Fibroblast of skin of scalp (primary cell): ENCODE measurements around the gene PIMREG.
"Not testable (repeated sequence)": the region's sequence is repeated elsewhere in the genome, so short reads cannot be mapped to it uniquely, and the experiment has no call there.

Source experiments
- DNase-seq: peaks from one replicate; pipeline ENCODE4 v3.0.0-alpha.2; 2013

PIMREG gene

GRCh38 chr17:6479622-6480302 is 35.5 kb downstream of the PIMREG start:
- DNase-seq: no peak

GRCh38 chr17:6480303-6480675 is 36.0 kb downstream of the PIMREG start:
- no peak for DNase-seq

GRCh38 chr17:6482105-6482455 is 37.8 kb downstream of the PIMREG start:
- DNase-seq: no peak

DNA sequence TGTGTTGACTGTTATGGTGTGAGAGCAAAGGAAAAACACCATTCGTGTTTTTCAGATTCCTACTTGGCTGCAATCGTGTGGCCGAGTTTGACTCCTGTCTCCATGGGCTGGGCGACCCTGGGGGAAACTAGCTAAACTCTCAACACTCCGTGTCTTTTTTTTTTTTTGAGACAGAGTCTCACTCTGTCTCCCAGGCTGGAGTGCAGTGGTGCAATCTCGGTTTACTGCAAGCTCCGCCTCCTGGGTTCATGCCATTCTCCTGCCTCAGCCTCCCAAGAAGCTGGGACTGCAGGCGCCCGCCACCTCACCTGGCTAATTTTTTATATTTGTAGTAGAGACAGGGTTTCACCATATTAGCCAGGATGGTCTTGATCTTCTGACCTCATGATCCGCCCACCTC is 38.5 kb downstream of the PIMREG start:
- not testable (repeated sequence) for DNase-seq

DNA sequence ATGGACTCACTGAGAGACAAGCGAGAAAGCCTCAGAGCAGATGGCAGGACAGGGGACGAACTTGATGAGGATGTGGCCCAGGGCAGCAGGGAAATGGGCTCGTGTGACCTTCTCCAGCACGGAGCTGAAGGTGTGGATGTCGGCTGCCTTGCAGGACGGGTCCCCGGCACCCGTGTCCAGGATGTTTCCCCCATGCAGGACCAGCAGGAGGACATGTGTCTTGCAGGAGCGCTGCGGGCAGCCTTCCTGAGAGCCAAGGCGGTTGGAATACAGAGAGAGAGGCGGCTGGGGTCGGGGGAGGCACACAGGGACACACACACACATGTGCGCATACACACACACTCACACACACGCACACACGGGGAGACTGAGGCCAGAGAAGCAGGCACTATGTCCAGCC is 39.3 kb downstream of the PIMREG start:
- DNase-seq: no peak

DNA sequence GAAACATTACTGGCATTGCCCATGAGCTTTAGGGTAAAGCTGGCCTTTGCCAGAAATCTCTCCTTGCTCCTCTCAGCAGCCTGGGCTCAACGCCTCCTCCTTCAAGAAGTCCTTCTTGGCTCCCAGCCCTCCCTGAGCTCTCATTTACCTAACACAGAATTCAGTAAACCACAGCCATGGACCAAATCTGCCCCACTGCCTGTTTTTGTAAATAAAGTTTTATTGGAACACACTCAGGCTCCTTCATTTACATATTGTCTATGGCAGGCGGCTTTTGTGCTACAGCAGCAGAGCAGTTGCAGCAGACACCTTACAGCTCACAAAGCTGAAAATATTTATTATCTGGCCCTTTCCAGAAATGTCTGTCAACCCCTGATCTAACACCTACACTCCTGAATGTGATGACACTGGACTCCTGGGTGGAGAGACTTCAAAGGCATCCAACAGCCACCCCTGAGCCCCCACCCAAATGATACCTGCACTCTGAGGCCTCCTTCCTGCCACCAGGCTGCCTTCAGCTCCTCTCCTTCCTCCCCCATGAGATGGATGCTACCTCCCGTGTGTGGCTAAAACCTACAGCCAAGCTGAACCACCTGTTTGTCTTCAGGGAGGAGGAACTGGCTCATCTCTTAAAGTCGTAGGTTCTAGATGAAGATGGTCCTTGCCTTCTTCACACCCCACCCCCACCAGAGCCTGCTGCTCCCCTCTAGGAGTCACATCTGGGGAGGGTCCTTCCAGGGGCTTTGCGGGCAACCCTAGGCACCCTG is 41.6 kb downstream of the PIMREG start:
- DNase-seq: no peak

DNA sequence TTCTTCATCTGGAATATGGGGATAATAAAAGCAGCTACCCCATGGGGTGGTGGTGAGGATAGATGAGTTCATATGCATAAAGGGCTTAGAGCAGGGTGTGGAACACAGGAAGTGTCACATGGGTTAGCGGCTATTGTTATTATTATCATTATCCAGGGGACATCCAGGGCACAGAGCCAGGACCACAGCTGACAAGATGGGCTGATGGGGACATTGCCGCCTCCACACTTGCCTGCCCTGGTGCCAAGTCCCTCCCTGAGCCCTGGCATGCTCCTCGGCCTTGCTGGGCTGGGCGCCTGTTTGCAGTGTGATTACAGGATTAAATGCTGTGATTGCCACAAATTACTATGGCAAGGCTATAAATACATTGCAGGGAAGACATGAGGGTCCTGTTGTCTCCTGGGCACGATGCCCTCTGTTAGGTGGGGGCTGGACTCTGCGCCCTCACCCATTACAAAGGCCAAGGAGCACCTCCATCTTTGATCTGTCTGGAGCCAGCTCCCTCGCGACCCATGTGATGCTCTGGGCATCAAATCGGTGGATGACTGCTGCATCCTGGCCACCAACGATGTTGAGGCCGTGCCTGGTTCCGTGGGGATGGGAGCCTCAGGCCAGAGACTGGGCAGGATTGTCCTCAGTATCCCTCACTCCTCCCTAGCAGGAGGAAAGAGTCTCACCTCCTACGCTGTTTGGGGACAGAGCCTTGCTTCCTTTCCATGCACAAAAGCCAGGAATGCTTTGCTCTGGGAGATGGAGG is 43.2 kb downstream of the PIMREG start:
- DNase-seq: no peak

DNA sequence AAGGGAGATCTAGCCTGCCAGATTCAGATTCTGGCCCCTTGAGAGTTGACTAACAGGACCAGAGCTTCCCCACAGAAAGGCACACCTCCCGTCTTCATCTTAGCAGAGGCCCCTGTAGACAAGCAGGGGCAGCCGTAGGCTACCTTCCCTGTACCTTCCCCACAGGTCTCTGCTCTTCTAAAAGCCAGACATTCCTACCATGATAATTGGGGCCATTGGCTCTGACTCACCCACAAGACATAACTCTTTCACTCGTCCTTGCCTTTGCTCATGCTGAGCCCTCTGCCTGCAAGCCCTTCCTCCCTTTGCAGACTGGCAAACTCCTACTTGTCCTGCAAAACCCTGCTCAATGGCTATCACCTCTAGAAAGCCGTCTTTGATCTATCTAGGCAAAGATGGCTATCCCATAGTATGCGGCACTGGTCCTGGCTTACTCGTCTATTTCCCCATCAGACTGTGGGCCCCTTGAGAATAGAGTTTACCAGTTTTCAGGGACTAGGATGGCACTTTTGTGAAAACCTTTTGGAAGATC is 43.8 kb downstream of the PIMREG start:
- DNase-seq: no peak

- DNase-seq: no peak
Observed at GRCh38 chr17:6489016-6489550, 44.8 kb downstream of the PIMREG start.

DNA sequence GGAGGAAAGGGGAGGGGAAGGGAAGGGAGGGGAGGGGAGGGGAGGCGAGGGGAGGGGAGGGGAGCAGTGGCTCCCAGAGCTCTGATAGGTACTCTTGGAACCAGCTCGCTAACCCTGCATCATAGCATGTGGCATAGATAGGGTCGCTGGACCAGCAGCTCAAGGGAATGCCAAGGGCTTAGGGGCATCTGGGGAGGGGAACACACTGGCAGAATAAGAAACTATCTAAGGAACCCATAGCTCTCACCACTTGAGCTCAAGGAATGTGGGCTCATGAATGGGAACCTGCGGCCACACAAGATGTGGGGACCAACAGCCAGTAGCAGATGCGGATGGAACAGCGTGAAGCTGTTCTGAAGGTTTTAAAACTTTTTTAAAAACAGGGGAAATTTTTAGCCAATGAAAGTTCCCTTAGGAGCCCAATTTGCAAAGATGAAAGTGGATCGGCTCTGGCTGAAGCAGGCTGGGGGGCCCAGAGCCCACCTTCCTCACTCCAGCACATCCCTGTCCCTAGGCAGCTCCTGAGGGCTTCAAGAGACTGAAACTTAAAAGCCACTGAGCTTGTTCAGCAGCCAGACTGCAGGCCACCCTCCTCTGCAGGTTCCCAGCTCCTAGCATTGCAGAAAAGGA is 46.9 kb downstream of the PIMREG start:
- no peak for DNase-seq

DNA sequence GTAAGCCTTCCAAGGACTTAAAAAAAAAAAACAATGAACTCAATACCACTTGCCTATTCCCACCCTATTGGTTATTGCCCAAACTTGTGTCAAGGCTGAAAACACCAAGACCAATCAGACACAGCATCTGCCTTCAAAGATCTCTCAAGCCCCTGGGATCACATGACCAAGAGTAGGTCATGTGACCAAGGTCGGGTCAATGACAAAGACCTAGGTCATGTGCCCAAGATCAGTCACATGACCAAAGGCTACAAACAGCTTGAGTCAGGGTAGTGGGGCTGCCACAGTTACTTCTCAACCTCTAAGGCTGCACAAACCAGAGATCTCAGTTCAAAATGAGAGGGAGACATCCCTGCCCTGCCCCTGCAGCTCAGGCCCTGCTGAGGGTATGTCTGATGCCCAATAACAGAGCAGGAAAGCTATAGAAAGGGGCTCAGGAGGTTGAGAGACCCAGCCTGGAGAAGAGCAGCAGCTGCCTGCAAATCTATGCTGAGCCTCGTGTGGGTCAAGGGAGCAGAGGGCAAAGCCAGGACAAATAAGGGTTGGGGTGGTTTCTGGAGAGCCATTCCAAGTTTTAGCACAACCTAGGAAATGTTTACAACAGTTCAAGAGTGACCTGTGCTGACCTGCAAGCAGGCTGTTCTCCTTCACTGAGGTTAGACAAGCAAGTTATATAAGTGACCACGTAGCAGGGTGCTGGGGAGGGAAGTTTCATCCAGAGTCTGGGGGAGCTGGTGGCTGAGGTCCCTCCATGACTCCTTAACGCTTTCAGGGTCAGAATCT is 48.8 kb downstream of the PIMREG start:
- DNase-seq: no peak

DNA sequence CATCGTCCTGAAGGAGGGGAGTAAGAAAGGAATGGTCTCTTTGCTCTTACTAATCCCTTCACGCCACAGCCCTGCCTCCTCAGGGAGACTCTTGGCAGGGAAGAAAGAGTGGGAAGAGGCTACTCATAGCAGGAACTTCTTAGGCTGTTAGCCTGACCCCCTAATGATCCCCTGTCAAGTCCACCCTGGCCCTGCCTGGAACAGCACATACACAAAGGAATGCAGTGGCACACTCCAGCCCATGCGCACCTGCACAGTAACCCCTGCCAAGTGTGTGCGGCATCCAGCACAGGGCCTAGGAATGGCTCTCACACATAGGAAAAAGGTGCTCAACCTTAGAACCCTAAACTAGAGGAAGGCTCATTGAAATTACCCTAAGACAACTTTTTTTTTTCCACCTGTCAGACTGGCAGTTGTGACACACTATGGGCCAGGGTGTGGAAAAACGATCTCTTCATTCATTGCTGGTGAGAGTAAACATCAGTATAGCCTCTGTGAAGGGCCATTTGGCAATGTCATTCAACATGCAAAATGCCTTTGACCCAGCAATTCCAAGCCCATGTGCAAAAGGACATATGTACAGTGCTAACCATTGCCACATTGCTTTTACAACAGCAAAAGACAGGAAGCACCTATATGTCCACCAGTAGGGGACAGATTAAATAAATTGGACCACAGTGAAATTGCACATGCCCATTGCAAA is 50.1 kb downstream of the PIMREG start:
- DNase-seq: no peak

GRCh38 chr17:6495450-6496115 is 51.3 kb downstream of the PIMREG start:
- no peak for DNase-seq

DNA sequence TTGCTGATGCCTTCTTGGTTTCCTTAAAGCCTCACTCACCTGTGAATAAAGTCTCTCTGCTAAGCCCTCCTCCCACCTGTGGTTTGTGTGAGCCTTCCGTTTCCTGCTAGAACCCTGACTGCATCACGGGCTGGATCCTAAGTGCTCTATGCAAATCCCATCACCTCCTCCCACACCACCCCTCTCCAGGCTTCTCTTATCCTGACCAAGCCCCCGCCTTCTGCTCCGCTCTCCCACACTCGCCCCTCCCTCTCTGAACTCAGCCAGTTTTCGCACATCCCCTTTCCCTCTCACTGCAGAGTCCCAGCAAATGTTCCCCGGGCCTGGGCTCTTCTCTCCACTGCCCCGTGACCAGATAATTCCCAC is 51.8 kb downstream of the PIMREG start:
- no peak for DNase-seq

GRCh38 chr17:6496640-6497441 is 52.6 kb downstream of the PIMREG start:
- no peak for DNase-seq

DNA sequence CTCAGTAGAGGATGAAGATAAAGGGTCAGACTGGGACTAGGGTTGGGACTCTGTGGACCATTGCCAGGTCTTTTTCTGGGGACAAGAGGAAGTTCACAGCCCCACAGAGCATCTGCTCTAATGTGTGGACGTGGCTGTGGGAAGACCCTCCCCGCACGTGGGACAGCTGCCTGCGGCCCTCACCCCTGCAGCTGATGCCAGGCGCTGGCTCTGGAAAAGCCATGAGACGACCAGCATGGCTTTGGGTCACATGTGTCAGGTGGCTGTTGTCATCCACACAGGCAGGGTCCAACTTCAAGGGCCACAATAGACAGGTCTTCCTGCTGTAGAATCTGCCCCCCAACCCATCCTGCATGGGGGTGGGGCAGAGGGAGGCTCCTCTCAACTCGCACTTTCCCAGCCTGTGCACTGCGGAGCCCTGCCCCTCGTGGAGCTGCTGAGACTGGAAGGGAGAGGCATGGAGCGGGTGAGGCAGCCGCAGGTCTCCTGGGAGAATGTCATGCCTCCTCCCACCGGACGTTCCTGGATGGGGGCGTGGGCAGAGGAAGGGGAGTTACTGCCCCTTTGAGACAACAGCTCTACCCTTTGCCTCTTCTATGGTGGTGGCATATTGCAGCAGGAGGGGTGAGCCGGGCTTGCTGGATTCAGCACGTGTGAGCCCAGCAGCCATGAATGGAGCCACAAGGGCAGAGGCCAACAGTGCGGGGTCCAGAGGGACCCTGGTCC is 53.4 kb downstream of the PIMREG start:
- no peak for DNase-seq

DNA sequence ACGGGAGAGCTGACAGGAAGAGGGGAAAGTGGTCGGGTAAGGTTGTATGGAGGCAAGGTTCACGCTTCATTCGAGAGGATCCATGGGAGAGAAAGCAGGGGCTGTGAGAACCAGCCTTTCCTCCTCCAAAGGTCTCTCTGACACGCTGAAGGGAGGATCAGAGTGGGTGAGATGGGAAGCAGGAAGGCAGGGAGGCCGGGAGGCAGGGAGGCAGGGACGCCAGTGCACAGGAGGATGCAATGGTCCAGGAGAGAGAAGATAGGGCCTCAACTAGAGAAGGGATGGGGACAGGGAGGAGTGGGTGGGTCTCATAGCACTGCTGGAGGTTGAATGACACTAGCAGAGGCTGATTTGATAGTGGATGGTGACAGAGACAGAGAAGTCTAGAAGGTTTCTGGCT is 54.1 kb downstream of the PIMREG start:
- DNase-seq: no peak

DNA sequence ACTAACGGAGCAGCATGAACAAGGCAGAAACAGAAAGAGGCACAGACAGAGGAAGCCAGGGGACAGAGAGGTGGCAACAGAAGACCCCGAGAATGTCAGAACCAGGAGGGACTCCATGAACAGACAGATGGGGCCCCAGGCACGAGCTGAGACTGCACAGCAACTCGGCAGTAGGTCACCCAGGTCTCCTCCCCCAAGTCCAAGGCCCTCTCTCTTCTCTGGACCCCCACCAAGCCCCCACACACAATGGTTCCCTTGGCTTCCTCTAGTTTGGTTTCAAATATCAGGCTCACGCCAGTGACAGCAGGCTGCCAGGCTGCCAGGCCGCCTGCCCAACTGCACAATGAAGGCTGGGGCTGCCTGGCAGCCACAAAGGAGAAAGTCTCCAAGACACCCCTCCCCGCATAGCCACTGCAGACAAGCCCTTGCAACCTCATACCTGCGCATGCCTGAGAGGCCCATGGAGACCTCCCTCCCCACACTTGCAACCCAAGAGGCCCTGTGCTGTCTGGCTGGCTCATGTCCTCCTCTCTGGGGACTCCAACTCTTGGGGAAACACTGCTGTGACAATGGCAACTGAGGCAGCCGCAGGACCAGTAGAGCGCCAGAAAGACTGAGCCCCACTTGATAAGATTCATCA is 54.8 kb downstream of the PIMREG start:
- no peak for DNase-seq
